K562 (cell line): ENCODE results near the gene MAGI1. TPM values are rescaled to one million over a fixed set of nuclear protein-coding genes. Genes with fewer than 3 reads are reported as not detected.

Experiments used
- ATAC-seq: fragments of 200-7000 bp; cut with Tn5 transposase; 3 replicates; pipeline ENCODE4 v1.9.1; 2020; ENCODE audit warnings: moderate library complexity
- BruUV-seq: library from RNA; stranded (reverse); fragments of 400-500 nt; replicated peaks from 2 replicates; lab custom pipeline; 2021; lab: Mats Ljungman, UMichigan
- CTCF ChIA-PET: fragments of 300-600 bp; formaldehyde crosslinking; extraction: SDS; loops from one replicate; lab custom pipeline; 2021; ENCODE audit warnings: low intra/inter-chr PET ratio; lab: Yijun Ruan, JAX
- POLR2A ChIA-PET: fragments of 300-600, 350-650 bp; sonication (Branson Sonifier 250); formaldehyde crosslinking; extraction: SDS; loops from one replicate; lab custom pipeline; 2021; ENCODE audit warnings: antibody characterized with exemption, inconsistent platforms; lab: Yijun Ruan, JAX
- DNase-seq, 4 experiments: peaks; one replicate each; pipeline versions ENCODE4 v3.0.0 to v3.0.0-alpha.2; 2011 to 2018; ENCODE audit warnings: low spot score in 3 of 4, mixed read lengths in 3 of 4; ENCODE audit errors: extremely low read depth in 1 of 4
- FAIRE-seq: peaks from 2 replicates; lab custom pipeline; 2011; peaks lifted over from hg19 to GRCh38; lab: Jason Lieb, UNC
- H2AFZ ChIP-seq: 2 replicates; pipeline ENCODE4 v1.6.0; 2011; ENCODE audit warnings: low read depth, low read length, control low read depth, inconsistent platforms
- H3K27ac ChIP-seq: fragments of 200-600 bp; 3 replicates; pipeline ENCODE4 v1.8.0; 2011; ENCODE audit warnings: low read depth, mild to moderate bottlenecking, control low read depth, inconsistent platforms, low read length, moderate library complexity, mixed read lengths; ENCODE audit errors: extremely low read depth
- H3K27me3 ChIP-seq, 2 experiments: fragments of 300-600 bp in 1 of 2; 2 replicates in 1 of 2; 3 replicates in 1 of 2; pipeline versions ENCODE4 v1.6.0 to v1.8.0; 2011; ENCODE audit warnings: inconsistent platforms in 2 of 2, low read length in 2 of 2, mild to moderate bottlenecking in 1 of 2, mixed read lengths in 1 of 2, moderate library complexity in 1 of 2; ENCODE audit not compliant: control insufficient read depth in 2 of 2, insufficient read depth in 2 of 2
- H3K36me3 ChIP-seq: fragments of 300-600 bp; 3 replicates; pipeline ENCODE4 v1.8.0; 2011; ENCODE audit warnings: mild to moderate bottlenecking, low read length, inconsistent platforms; ENCODE audit not compliant: control insufficient read depth, insufficient read depth
- H3K4me1 ChIP-seq, 2 experiments: fragments of 200-600 bp in 1 of 2; replicated peaks in 1 of 2; 2 replicates in 1 of 2; 3 replicates in 1 of 2; pipeline versions ENCODE4 v1.5.1 to v1.8.0; 2011; ENCODE audit warnings: inconsistent platforms in 2 of 2, low read length in 2 of 2, mild to moderate bottlenecking in 1 of 2, mixed read lengths in 1 of 2, moderate library complexity in 1 of 2; ENCODE audit not compliant: control insufficient read depth in 2 of 2, insufficient read depth in 2 of 2
- H3K4me2 ChIP-seq: 2 replicates; pipeline ENCODE4 v1.6.1; 2011; ENCODE audit warnings: low read length, control low read depth, inconsistent platforms, mixed read lengths; ENCODE audit not compliant: insufficient read depth
- H3K4me3 ChIP-seq: fragments of 200-600 bp; sonication (generic), shearing (Covaris generic); 2 replicates; pipeline ENCODE4 v1.5.1; 2016; ENCODE audit warnings: control low read depth, inconsistent platforms
- H3K79me2 ChIP-seq: fragments of 200-600 bp; 3 replicates; pipeline ENCODE4 v1.8.0; 2011; ENCODE audit warnings: low read length, inconsistent platforms; ENCODE audit not compliant: control insufficient read depth, insufficient read depth
- H3K9ac ChIP-seq, 2 experiments: 2 replicates each; pipeline versions ENCODE4 v1.6.0 to v1.6.1; 2011; ENCODE audit warnings: low read depth in 2 of 2, low read length in 2 of 2, control low read depth in 1 of 2, inconsistent platforms in 1 of 2, mild to moderate bottlenecking in 1 of 2, mixed read lengths in 1 of 2; ENCODE audit not compliant: insufficient read depth in 1 of 2
- H3K9me1 ChIP-seq: one replicate; pipeline ENCODE4 v1.6.0; 2011; ENCODE audit warnings: inconsistent platforms, mild to moderate bottlenecking, low read length, moderate library complexity; ENCODE audit not compliant: control insufficient read depth, insufficient read depth
- H3K9me3 ChIP-seq: replicated peaks from 2 replicates; pipeline ENCODE4 v1.5.1; 2011; ENCODE audit warnings: low read depth, low read length, inconsistent platforms; ENCODE audit not compliant: control insufficient read depth, insufficient read depth
- H4K20me1 ChIP-seq: replicated peaks from 2 replicates; pipeline ENCODE4 v1.6.1; 2011; ENCODE audit warnings: low read length, inconsistent platforms, mixed read lengths; ENCODE audit not compliant: control insufficient read depth, insufficient read depth
- ATF1 ChIP-seq, 2 experiments: fragments of 450-650 bp in 1 of 2; IDR thresholded peaks; 2 replicates each; pipeline ENCODE4 v1.6.1; 2016; ENCODE audit warnings: missing compliant biosample characterization in 1 of 2, missing genetic modification characterization in 1 of 2
- ATF3 ChIP-seq, 2 experiments: fragments of 450-650 bp in 1 of 2; sonication (generic) in 1 of 2; formaldehyde crosslinking in 1 of 2; IDR thresholded peaks in 1 of 2; conservative IDR thresholded peaks in 1 of 2; 2 replicates each; pipeline versions ENCODE4 v1.6.1 to v1.8.1; 2016 to 2023; ENCODE audit warnings: mild to moderate bottlenecking in 2 of 2, moderate library complexity in 2 of 2, inconsistent platforms in 1 of 2, missing genetic modification reagents in 1 of 2
- ATF7 ChIP-seq: fragments of 450-650 bp; IDR thresholded peaks from 2 replicates; pipeline ENCODE4 v1.7.1; 2014; ENCODE audit warnings: mild to moderate bottlenecking, moderate library complexity
- ILF3 ChIP-seq: fragments of 450-650 bp; IDR thresholded peaks from 2 replicates; pipeline ENCODE4 v1.6.1; 2018; ENCODE audit warnings: antibody characterized with exemption, mild to moderate bottlenecking, moderate library complexity, borderline replicate concordance
- JUND ChIP-seq, 2 experiments: IDR thresholded peaks; 2 replicates in 1 of 2; 3 replicates in 1 of 2; pipeline ENCODE4 v1.6.1; 2011; ENCODE audit warnings: borderline replicate concordance in 2 of 2, low read depth in 2 of 2, low read length in 2 of 2, improper control_type of control experiment in 1 of 2, missing biosample characterization in 1 of 2, missing genetic modification characterization in 1 of 2, missing genetic modification reagents in 1 of 2
- RBM39 ChIP-seq: fragments of 200-400 bp; formaldehyde crosslinking; optimal IDR thresholded peaks from 2 replicates; pipeline ENCODE3; 2018; ENCODE audit warnings: low read depth, low read length
- TCF15 ChIP-seq: fragments of 250-450 bp; sonication (Bioruptor Pico); IDR thresholded peaks from 2 replicates; pipeline ENCODE4 v1.8.0; 2022; ENCODE audit warnings: moderate library complexity, mild to moderate bottlenecking, inconsistent platforms
- ZNF316 ChIP-seq: fragments of 450-650 bp; IDR thresholded peaks from 2 replicates; pipeline ENCODE4 v1.6.1; 2016
- WGBS: fragments of 100-300 bp; shearing (Covaris generic); methylation state at CpG from one replicate; pipeline ENCODE4 v1.1.6; 2016; ENCODE audit warnings: low coverage, mixed read lengths; ENCODE audit not compliant: insufficient coverage; ENCODE audit errors: missing lambda C conversion rate; 5-methylcytosine and 5-hydroxymethylcytosine counted together
- in situ Hi-C: fragments of 300-500 bp; cut with MboI; formaldehyde crosslinking; loops from 4 replicates; pipeline ENCODE4 v1.15.0; 2018; ENCODE audit warnings: inconsistent platforms, mixed read lengths
- intact Hi-C: fragments of 100-400 bp; cut with micrococcal nuclease; formaldehyde crosslinking; loops from 2 replicates; pipeline ENCODE4 v1.14.2; 2022
- polyA plus RNA-seq, 8 experiments: library from polyadenylated mRNA; depleted of rRNA in 4 of 8; stranded (reverse) in 5 of 8; unstranded in 3 of 8; fragments of >200 nt; fragmentation: Nextera tagmentation in 2 of 8; fragmentation: Illumina TruSeq in 1 of 8; extraction: Ambion mirVana in 2 of 8; extraction: Trizol in 1 of 8; gene quantifications; 2 replicates each; pipeline versions ENCODE4 v1.2.1 to v1.2.3, GENCODE V29; 2011 to 2014; ENCODE audit warnings: inconsistent platforms in 1 of 8, missing spikeins in 1 of 8
- total RNA-seq, 7 experiments: library from RNA; depleted of rRNA in 6 of 7; stranded (reverse); fragments of >200 nt in 6 of 7; fragmentation: Illumina TruSeq in 2 of 7; extraction: Trizol in 2 of 7; gene quantifications; 2 replicates each; pipeline versions ENCODE4 v1.2.1 to v1.2.3, GENCODE V29; 2011 to 2021; ENCODE audit warnings: low replicate concordance in 1 of 7

Gene MAGI1
- total and polyA plus RNA-seq, 9 of the 15 experiments (the other 6 are each of a cell fraction or from before 2014, with no cell fraction given) = 7.8 to 59.4 (median 43.2) TPM

- in situ Hi-C loops (no loop called here), intact Hi-C loops (no loop called here)
- under 1% methylated on average over 11 of the region's 11 CpGs for WGBS
- POLR2A ChIA-PET = no interaction called here
- H2AFZ ChIP-seq = no peak overlapping the region
- H3K4me3 ChIP-seq = no peak overlapping the region
- no peaks in the 10 kb centered on the region for H4K20me1 ChIP-seq
- BruUV-seq = no TSS peak
- CTCF ChIA-PET = no interaction called here
- no peaks in the 10 kb centered on the region for H3K4me1 ChIP-seq
- TF ChIP-seq RBM39 = no peak
- TF ChIP-seq ATF7 = peak; percentile 73
- no peak for TF ChIP-seq TCF15 (CRISPR knock-in tag)
- TF ChIP-seq ATF1 (CRISPR knock-in tag; IDR thresholded peaks at IDR 0.05) = no peak
- 0 out of 2 replicates have a peak, but pooled peaks have one; percentile 29 for TF ChIP-seq ATF1 (tag; IDR thresholded peaks at IDR 0.05)
- no peak for TF ChIP-seq ILF3
- TF ChIP-seq ATF3 (IDR thresholded peaks at IDR 0.05) = peak; percentile 79
- no peak for TF ChIP-seq ATF3 (CRISPR knock-in tag; conservative IDR thresholded peaks at IDR 0.05)
- TF ChIP-seq ZNF316 = no peak
- TF ChIP-seq JUND (IDR thresholded peaks at IDR 0.05; ENCODE audit: borderline replicate concordance, low read depth, low read length) = 0 out of 2 replicates have a peak, but pooled peaks have one; percentile 10
- peak; percentile 47; the same call in 1 of the 3 replicates for TF ChIP-seq JUND (tag; IDR thresholded peaks at IDR 0.05; ENCODE audit: borderline replicate concordance, low read depth, low read length)
- H3K9ac ChIP-seq = no peak overlapping the region
- no peaks in the 10 kb centered on the region for H3K9me1 ChIP-seq
- FAIRE-seq (no peak), ATAC-seq (no peak), DNase-seq (no peak)
- H3K36me3 ChIP-seq = no peaks in the 10 kb centered on the region
- no peaks in the 10 kb centered on the region; a peak in 1 of 5 replicates for H3K27me3 ChIP-seq
- no peak overlapping the region for H3K4me2 ChIP-seq
- H3K9me3 ChIP-seq = no peaks in the 10 kb centered on the region
- H3K79me2 ChIP-seq = no peaks in the 10 kb centered on the region
- no peak overlapping the region for H3K27ac ChIP-seq
Observed at GRCh38 chr3:65996589-65996988, 42.1 kb downstream of the MAGI1 start.
